Measurements from ENCODE around the gene CUBN. TPM values are rescaled to one million over a fixed set of nuclear protein-coding genes. Genes with fewer than 3 reads are reported as not detected.

CUBN gene
- total RNA-seq, 1 experiment from 2014 or later, result not detected

DNA sequence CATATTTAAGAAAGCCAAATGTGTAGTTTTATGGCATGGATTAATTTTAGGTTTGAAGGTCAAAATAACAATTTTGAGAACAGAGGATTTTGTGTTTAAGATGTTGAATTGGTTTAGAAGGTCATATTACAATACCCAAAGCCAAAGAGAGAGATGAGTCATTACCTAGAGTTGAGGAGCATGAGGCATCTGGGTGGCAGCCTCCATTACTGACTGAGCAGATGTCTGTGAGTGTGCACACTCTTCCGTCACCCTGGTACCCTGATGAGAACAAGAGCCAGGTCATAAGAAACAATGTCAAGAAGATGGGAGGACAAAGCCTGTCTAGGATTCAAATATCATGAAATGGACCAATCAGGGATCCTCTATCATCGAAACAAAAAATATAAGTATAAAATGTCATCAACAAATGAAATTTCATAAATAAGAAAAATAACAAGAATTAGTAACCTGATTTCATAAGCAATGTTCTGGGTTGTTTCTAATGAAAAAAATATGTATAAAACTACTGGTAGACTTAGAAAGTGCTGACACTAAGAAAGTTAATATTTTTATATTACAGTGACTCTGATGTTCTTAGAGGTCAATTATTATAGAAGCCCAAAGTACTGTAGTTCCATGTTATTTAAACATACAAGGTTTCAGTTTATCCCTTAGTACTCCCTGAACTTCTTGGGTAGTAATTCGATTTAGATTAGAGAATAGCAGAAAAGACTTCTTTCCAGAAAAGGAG lies 20.0 kb downstream of the CUBN start:
- no peaks in the 10 kb centered on the region for H3K79me2 ChIP-seq (ENCODE audit: low read length)
- H3K9me2 ChIP-seq (replicated peaks; ENCODE audit: insufficient read depth, low read length), result no peaks in the 10 kb centered on the region
- no peaks in the 10 kb centered on the region for H3K4me1 ChIP-seq (ENCODE audit: low read length)
- DNase-seq, result no peak
- H3K4me2 ChIP-seq (ENCODE audit: low read depth, low read length, poor library complexity, severe bottlenecking), result no peak overlapping the region
- no peaks in the 10 kb centered on the region for H4K20me1 ChIP-seq (ENCODE audit: insufficient read depth, low read depth, low read length)
- no peaks in the 10 kb centered on the region for H3K27me3 ChIP-seq (ENCODE audit: low read length)
- H3K27ac ChIP-seq (ENCODE audit: low read length), result no peak overlapping the region
- no peaks in the 10 kb centered on the region for H3K9me3 ChIP-seq (ENCODE audit: low read length)
- no peaks in the 10 kb centered on the region for H3K36me3 ChIP-seq (ENCODE audit: insufficient read depth, low read length)
- no peak overlapping the region for H3K9ac ChIP-seq (ENCODE audit: low read length)
- H2AFZ ChIP-seq (ENCODE audit: low read length), result no peak overlapping the region
- no peak overlapping the region for H3K4me3 ChIP-seq (ENCODE audit: low read length)

DNA sequence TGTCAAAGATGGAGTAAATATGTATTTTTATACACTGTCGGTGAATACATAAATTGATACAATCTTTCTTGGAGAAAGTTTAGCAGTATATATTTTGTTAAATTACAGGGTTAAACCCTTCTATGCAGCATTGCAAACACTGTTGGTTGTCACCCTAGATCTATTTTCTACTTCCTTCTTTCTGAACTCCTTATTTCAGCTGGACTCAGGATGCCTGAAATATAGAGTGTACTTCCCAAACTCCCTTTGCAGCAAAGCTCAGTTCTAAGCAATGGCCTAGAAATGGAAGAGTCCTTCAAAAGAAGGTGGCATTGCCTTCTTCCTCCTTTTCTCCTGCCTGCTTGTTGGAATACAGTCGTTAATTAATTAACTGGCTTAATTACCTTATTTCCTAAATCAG lies 20.6 kb downstream of the CUBN start:
- Histone ChIP-seq H2AFZ (ENCODE audit: low read length) (no peak overlapping the region), H3K27me3 (ENCODE audit: low read length) (no peaks in the 10 kb centered on the region), H3K9ac (ENCODE audit: low read length) (no peak overlapping the region), H3K4me1 (ENCODE audit: low read length) (no peaks in the 10 kb centered on the region), H3K36me3 (ENCODE audit: insufficient read depth, low read length) (no peaks in the 10 kb centered on the region), H3K4me3 (ENCODE audit: low read length) (no peak overlapping the region), H3K9me2 (replicated peaks; ENCODE audit: insufficient read depth, low read length) (no peaks in the 10 kb centered on the region), H3K79me2 (ENCODE audit: low read length) (no peaks in the 10 kb centered on the region), H3K9me3 (ENCODE audit: low read length) (no peaks in the 10 kb centered on the region), H3K4me2 (ENCODE audit: low read depth, low read length, poor library complexity, severe bottlenecking) (no peak overlapping the region), H3K27ac (ENCODE audit: low read length) (no peak overlapping the region), H4K20me1 (ENCODE audit: insufficient read depth, low read depth, low read length) (no peaks in the 10 kb centered on the region)
- no peak for DNase-seq

DNA sequence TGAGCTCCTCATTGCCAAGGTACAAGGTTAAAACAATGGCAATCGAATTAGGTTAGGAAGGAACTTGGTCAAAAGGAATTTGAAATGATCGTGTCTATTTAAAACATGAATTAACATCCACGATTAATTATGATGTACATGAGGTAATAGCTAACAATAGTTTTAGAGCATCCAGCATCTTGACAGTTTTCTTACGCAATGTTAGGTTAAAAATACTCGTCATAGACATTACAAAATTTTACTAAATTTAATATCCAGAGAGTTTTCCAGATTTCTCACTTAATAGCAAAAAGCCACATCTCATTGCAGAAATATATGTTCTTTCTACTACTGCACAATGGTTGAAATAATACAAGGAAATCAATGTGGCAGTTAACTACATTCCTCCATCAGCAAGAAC lies 22.6 kb downstream of the CUBN start:
- Histone ChIP-seq H3K4me1 (ENCODE audit: low read length) (no peaks in the 10 kb centered on the region), H3K79me2 (ENCODE audit: low read length) (no peaks in the 10 kb centered on the region), H2AFZ (ENCODE audit: low read length) (no peak overlapping the region), H3K27me3 (ENCODE audit: low read length) (no peaks in the 10 kb centered on the region), H3K9me2 (replicated peaks; ENCODE audit: insufficient read depth, low read length) (no peaks in the 10 kb centered on the region), H3K27ac (ENCODE audit: low read length) (no peak overlapping the region), H3K9ac (ENCODE audit: low read length) (no peak overlapping the region), H4K20me1 (ENCODE audit: insufficient read depth, low read depth, low read length) (no peaks in the 10 kb centered on the region), H3K9me3 (ENCODE audit: low read length) (no peaks in the 10 kb centered on the region), H3K4me3 (ENCODE audit: low read length) (no peak overlapping the region), H3K4me2 (ENCODE audit: low read depth, low read length, poor library complexity, severe bottlenecking) (no peak overlapping the region), H3K36me3 (ENCODE audit: insufficient read depth, low read length) (no peaks in the 10 kb centered on the region)
- DNase-seq, result no peak

DNA sequence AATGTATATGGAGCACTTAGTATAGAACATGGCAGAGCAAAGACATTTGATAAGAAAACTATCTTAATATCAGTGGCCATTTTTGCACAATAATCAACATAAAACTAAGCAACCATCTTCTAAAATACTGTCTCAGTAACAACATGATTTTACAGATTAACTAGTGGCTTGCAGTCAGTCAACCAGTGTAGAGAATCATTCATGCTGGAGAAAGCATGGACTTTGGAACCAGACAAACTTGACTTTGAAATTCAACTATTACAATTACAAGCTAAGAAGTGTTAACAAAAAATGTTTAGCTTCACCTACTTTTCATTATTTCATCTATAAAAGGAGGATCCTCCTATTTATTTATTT lies 27.7 kb downstream of the CUBN start:
- Histone ChIP-seq H3K4me1 (ENCODE audit: low read length) (no peaks in the 10 kb centered on the region), H3K36me3 (ENCODE audit: insufficient read depth, low read length) (no peaks in the 10 kb centered on the region), H3K9me2 (replicated peaks; ENCODE audit: insufficient read depth, low read length) (no peaks in the 10 kb centered on the region), H3K27me3 (ENCODE audit: low read length) (no peaks in the 10 kb centered on the region), H3K9me3 (ENCODE audit: low read length) (no peaks in the 10 kb centered on the region), H3K4me3 (ENCODE audit: low read length) (no peak overlapping the region), H3K9ac (ENCODE audit: low read length) (no peak overlapping the region), H3K4me2 (ENCODE audit: low read depth, low read length, poor library complexity, severe bottlenecking) (no peak overlapping the region), H2AFZ (ENCODE audit: low read length) (no peak overlapping the region), H3K27ac (ENCODE audit: low read length) (no peak overlapping the region), H4K20me1 (ENCODE audit: insufficient read depth, low read depth, low read length) (no peaks in the 10 kb centered on the region), H3K79me2 (ENCODE audit: low read length) (no peaks in the 10 kb centered on the region)
- DNase-seq, result no peak

DNA sequence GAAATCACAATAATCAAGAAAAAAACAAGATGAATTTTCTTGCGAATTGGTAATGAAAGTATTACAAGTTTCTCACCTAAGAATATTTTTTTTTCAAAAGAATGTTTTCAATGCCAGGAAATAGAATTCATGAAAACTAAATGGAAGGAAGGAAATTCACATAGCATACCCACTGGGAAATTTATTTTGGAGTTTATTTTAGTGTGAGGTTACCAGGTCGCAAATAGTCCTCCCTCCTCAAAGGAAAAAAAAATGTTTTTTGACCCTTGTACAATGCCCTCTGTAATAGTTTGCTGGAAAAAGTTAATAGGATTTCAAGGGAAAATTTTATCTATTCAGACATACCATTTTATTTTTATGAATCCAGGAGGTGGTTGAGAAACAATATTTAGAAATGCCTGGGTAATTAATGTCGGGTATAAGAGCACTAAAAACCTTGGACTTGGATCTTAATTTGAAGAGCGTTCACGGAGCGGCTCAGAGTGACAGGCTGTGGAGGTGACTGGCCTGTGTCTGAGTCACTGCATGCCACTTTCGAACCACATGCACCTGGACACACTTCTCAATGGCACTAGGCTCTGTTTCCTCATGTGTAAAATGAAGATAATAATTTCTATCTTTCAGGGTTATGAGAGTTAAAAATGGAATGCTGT lies 28.2 kb downstream of the CUBN start:
- Histone ChIP-seq H3K4me1 (ENCODE audit: low read length) (no peaks in the 10 kb centered on the region), H2AFZ (ENCODE audit: low read length) (no peak overlapping the region), H3K79me2 (ENCODE audit: low read length) (no peaks in the 10 kb centered on the region), H3K4me2 (ENCODE audit: low read depth, low read length, poor library complexity, severe bottlenecking) (no peak overlapping the region), H3K9me3 (ENCODE audit: low read length) (no peaks in the 10 kb centered on the region), H3K27ac (ENCODE audit: low read length) (no peak overlapping the region), H3K4me3 (ENCODE audit: low read length) (no peak overlapping the region), H3K9me2 (replicated peaks; ENCODE audit: insufficient read depth, low read length) (no peaks in the 10 kb centered on the region), H3K9ac (ENCODE audit: low read length) (no peak overlapping the region), H3K27me3 (ENCODE audit: low read length) (no peaks in the 10 kb centered on the region), H4K20me1 (ENCODE audit: insufficient read depth, low read depth, low read length) (no peaks in the 10 kb centered on the region), H3K36me3 (ENCODE audit: insufficient read depth, low read length) (no peaks in the 10 kb centered on the region)
- DNase-seq, result no peak

DNA sequence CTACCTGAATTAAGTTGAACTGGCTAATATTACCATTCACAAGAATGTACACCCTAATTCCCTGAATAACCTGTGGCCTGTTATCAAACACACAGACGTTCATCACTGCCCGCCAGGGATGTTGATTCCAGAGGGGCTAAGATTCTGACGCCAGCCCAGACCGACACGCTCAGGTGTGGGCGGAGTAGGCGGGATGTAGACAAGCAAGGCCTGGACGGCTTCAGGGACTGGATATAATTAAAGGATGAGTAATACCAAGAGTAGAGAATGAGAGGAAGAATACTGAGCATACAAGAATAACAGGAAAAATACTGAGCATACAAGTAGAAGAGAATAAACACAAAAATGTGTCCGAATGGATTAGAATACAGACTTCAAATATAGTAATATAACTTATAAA lies 29.0 kb downstream of the CUBN start:
- H3K4me2 ChIP-seq (ENCODE audit: low read depth, low read length, poor library complexity, severe bottlenecking), result no peak overlapping the region
- H3K4me1 ChIP-seq (ENCODE audit: low read length), result no peaks in the 10 kb centered on the region
- H4K20me1 ChIP-seq (ENCODE audit: insufficient read depth, low read depth, low read length), result no peaks in the 10 kb centered on the region
- no peak overlapping the region for H3K9ac ChIP-seq (ENCODE audit: low read length)
- no peaks in the 10 kb centered on the region for H3K9me3 ChIP-seq (ENCODE audit: low read length)
- no peaks in the 10 kb centered on the region for H3K27me3 ChIP-seq (ENCODE audit: low read length)
- H3K9me2 ChIP-seq (replicated peaks; ENCODE audit: insufficient read depth, low read length), result no peaks in the 10 kb centered on the region
- no peak overlapping the region for H3K4me3 ChIP-seq (ENCODE audit: low read length)
- H3K27ac ChIP-seq (ENCODE audit: low read length), result no peak overlapping the region
- no peaks in the 10 kb centered on the region for H3K36me3 ChIP-seq (ENCODE audit: insufficient read depth, low read length)
- no peaks in the 10 kb centered on the region for H3K79me2 ChIP-seq (ENCODE audit: low read length)
- H2AFZ ChIP-seq (ENCODE audit: low read length), result no peak overlapping the region
- no peak for DNase-seq

DNA sequence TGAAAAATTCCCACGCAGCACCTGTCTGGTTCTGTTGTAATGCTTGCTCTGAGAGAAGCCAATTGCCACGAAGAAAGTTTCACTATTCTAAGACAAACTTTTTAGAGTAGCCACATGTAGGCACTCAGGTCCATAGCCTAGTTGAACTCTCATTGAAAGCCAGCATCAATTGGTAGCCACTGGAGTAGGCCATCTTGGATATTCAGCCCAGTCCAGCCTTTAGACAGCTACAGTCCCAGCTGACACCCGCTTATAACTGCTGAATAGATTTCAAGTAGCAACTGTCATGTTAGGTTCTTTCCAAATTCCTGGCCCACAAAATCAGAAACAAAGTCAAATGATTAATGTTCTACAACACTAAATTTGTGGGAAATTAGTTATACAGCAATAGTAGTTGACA lies 31.6 kb downstream of the CUBN start:
- no peak overlapping the region for H3K27ac ChIP-seq (ENCODE audit: low read length)
- H3K36me3 ChIP-seq (ENCODE audit: insufficient read depth, low read length), result no peaks in the 10 kb centered on the region
- H3K79me2 ChIP-seq (ENCODE audit: low read length), result no peaks in the 10 kb centered on the region
- no peaks in the 10 kb centered on the region for H3K27me3 ChIP-seq (ENCODE audit: low read length)
- no peak overlapping the region for H3K9ac ChIP-seq (ENCODE audit: low read length)
- H4K20me1 ChIP-seq (ENCODE audit: insufficient read depth, low read depth, low read length), result no peaks in the 10 kb centered on the region
- no peak overlapping the region for H3K4me3 ChIP-seq (ENCODE audit: low read length)
- no peak for DNase-seq
- H2AFZ ChIP-seq (ENCODE audit: low read length), result no peak overlapping the region
- no peaks in the 10 kb centered on the region for H3K4me1 ChIP-seq (ENCODE audit: low read length)
- H3K9me3 ChIP-seq (ENCODE audit: low read length), result no peaks in the 10 kb centered on the region
- no peaks in the 10 kb centered on the region for H3K9me2 ChIP-seq (replicated peaks; ENCODE audit: insufficient read depth, low read length)
- no peak overlapping the region for H3K4me2 ChIP-seq (ENCODE audit: low read depth, low read length, poor library complexity, severe bottlenecking)

DNA sequence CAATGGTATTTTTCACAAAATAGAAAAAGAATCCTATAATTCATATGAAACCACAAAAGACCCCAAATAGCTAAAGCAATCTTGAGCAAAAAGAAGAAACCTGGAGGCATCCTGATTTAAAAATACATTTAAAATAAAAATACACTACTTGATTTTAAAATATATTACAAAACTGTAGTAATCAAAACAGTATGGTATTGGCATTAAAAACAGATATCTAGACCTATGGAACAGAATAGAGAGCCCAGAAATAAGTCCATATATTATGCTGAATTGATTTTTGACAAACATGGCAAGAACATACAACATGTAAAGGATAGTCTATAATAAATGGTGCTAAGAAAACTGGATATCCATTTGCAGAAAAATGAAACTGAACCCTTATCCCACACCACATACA lies 34.8 kb downstream of the CUBN start:
- no peaks in the 10 kb centered on the region for H3K9me2 ChIP-seq (replicated peaks; ENCODE audit: insufficient read depth, low read length)
- DNase-seq, result no peak
- no peak overlapping the region for H2AFZ ChIP-seq (ENCODE audit: low read length)
- no peak overlapping the region for H3K4me3 ChIP-seq (ENCODE audit: low read length)
- no peak overlapping the region for H3K4me2 ChIP-seq (ENCODE audit: low read depth, low read length, poor library complexity, severe bottlenecking)
- no peaks in the 10 kb centered on the region for H3K9me3 ChIP-seq (ENCODE audit: low read length)
- no peak overlapping the region for H3K27ac ChIP-seq (ENCODE audit: low read length)
- no peaks in the 10 kb centered on the region for H3K4me1 ChIP-seq (ENCODE audit: low read length)
- H3K36me3 ChIP-seq (ENCODE audit: insufficient read depth, low read length), result no peaks in the 10 kb centered on the region
- H3K79me2 ChIP-seq (ENCODE audit: low read length), result no peaks in the 10 kb centered on the region
- H4K20me1 ChIP-seq (ENCODE audit: insufficient read depth, low read depth, low read length), result no peaks in the 10 kb centered on the region
- no peaks in the 10 kb centered on the region for H3K27me3 ChIP-seq (ENCODE audit: low read length)
- H3K9ac ChIP-seq (ENCODE audit: low read length), result no peak overlapping the region
